Panc1 (cell line): ENCODE results near the gene TSHR. TPM values are rescaled to one million over a fixed set of nuclear protein-coding genes. Genes with fewer than 3 reads are reported as not detected.
"Not testable (repeated sequence)": the region's sequence is repeated elsewhere in the genome, so short reads cannot be mapped to it uniquely, and the experiment has no call there.

ENCODE experiments used
- ATAC-seq: fragments of 200-7000 bp; cut with Tn5 transposase; 2 replicates; pipeline ENCODE4 v1.9.1; 2020; ENCODE audit warnings: mild to moderate bottlenecking, moderate library complexity
- BruUV-seq: library from RNA; stranded (reverse); fragments of 400-500 nt; replicated peaks from 2 replicates; lab custom pipeline; 2021; lab: Mats Ljungman, UMichigan
- CTCF ChIA-PET: fragments of 300-600 bp; sonication (Branson Sonifier 250); formaldehyde crosslinking; loops from one replicate; lab custom pipeline; 2022; ENCODE audit warnings: antibody characterized with exemption; lab: Charles Lee
- POLR2A ChIA-PET: fragments of 300-600 bp; sonication (Branson Sonifier 250); formaldehyde crosslinking; loops from one replicate; lab custom pipeline; 2022; ENCODE audit warnings: antibody characterized with exemption; lab: Charles Lee
- DNase-seq: peaks from one replicate; pipeline ENCODE4 v3.0.0-alpha.2; 2010; ENCODE audit warnings: low read depth, low spot score
- H3K27ac ChIP-seq: 2 replicates; pipeline ENCODE4 v1.5.1; 2011; ENCODE audit warnings: mild to moderate bottlenecking, low read length, inconsistent platforms
- H3K27me3 ChIP-seq: fragments of 200-500 bp; sonication (Bioruptor generic); 2 replicates; pipeline ENCODE4 v1.6.0; 2014; ENCODE audit warnings: low read length, inconsistent platforms; ENCODE audit not compliant: control insufficient read depth, insufficient read depth
- H3K36me3 ChIP-seq: fragments of 200-500 bp; sonication (Bioruptor generic); 2 replicates; pipeline ENCODE4 v1.5.1; 2014; ENCODE audit warnings: inconsistent platforms, mild to moderate bottlenecking, low read length, moderate library complexity; ENCODE audit not compliant: control insufficient read depth, insufficient read depth
- H3K4me1 ChIP-seq: 2 replicates; pipeline ENCODE4 v1.5.1; 2011; ENCODE audit warnings: inconsistent platforms, mild to moderate bottlenecking, low read length, moderate library complexity; ENCODE audit not compliant: control insufficient read depth, insufficient read depth
- H3K4me3 ChIP-seq, 2 experiments: 2 replicates each; pipeline ENCODE4 v1.5.1; 2011 to 2012; ENCODE audit warnings: low read depth in 2 of 2, low read length in 2 of 2, mild to moderate bottlenecking in 2 of 2, inconsistent platforms in 1 of 2, moderate library complexity in 1 of 2
- H3K9me3 ChIP-seq: fragments of 200-500 bp; sonication (Bioruptor generic); 2 replicates; pipeline ENCODE4 v1.5.1; 2014; ENCODE audit warnings: low read depth, mild to moderate bottlenecking, inconsistent platforms, low read length, moderate library complexity; ENCODE audit not compliant: control insufficient read depth, insufficient read depth
- POLR2AphosphoS5 ChIP-seq: IDR thresholded peaks from 2 replicates; pipeline ENCODE4 v1.6.1; 2012; ENCODE audit warnings: mild to moderate bottlenecking, low read depth, low read length, moderate library complexity
- SIN3A ChIP-seq: IDR thresholded peaks from 2 replicates; pipeline ENCODE4 v1.6.1; 2012; ENCODE audit warnings: low read depth, mild to moderate bottlenecking, low read length, moderate library complexity, borderline replicate concordance; ENCODE audit not compliant: insufficient read depth
- TCF7L2 ChIP-seq: IDR thresholded peaks from 2 replicates; pipeline ENCODE4 v1.6.1; 2011; ENCODE audit warnings: mild to moderate bottlenecking, low read depth, low read length, inconsistent platforms
- in situ Hi-C: cut with HindIII; loops from 2 replicates; pipeline ENCODE4 v1.10.0; 2016; ENCODE audit warnings: low sequenced_read_pairs, low pct_unique_long_range_greater_than_20kb
- intact Hi-C: fragments of 100-400 bp; cut with micrococcal nuclease; formaldehyde crosslinking; loops from one replicate; pipeline ENCODE4 v1.10.0; 2022; ENCODE audit not compliant: unreplicated experiment
- total RNA-seq: library from RNA; stranded (reverse); gene quantifications from one replicate; pipeline ENCODE4 v1.2.1, GENCODE V29; 2021; ENCODE audit not compliant: unreplicated experiment
- TF ChIP-seq, protein P1 (sequence below): fragments of 450-650 bp; IDR thresholded peaks from 2 replicates; pipeline ENCODE4 v1.5.1; 2017; ENCODE audit warnings: mild to moderate bottlenecking
- TF ChIP-seq, protein P2 (sequence below), 2 experiments: IDR thresholded peaks; 2 replicates each; pipeline ENCODE4 v1.6.1; 2011 to 2012; ENCODE audit warnings: low read depth in 2 of 2, control low read depth in 1 of 2, low read length in 1 of 2, mild to moderate bottlenecking in 1 of 2, moderate library complexity in 1 of 2; ENCODE audit not compliant: insufficient read depth in 1 of 2

The TSHR gene
- total RNA-seq, 1 experiment from 2014 or later = not detected

DNA sequence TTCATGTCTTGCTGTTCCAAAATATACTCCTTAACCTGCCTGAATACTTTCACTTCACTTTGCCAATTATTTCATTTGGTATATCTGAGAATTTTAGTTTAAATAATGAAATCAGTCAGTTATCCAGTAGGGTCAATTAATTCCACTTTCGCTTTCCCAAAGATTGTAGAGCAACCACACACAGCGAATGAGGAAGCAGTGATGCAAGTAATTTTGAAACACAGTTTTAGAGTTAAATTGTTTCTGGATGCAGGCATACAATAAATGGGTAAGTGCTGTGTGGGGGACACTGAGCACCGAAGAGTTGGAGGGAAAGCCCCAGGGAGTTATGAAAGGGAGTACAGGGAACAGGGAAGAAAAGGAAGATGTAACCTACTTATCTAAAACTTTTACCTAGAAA, 62.8 kb downstream of the TSHR start:
- intact Hi-C loops (no loop called here), in situ Hi-C loops (no loop called here)
- Histone ChIP-seq H3K4me1 (no peaks in the 10 kb centered on the region), H3K36me3 (no peaks in the 10 kb centered on the region), H3K27ac (no peak overlapping the region), H3K4me3 (no peak overlapping the region), H3K9me3 (no peaks in the 10 kb centered on the region), H3K27me3 (no peaks in the 10 kb centered on the region; the same call in 1 of the 2 replicates)
- ATAC-seq (no peak), DNase-seq (no peak)
- TF ChIP-seq, protein P1, sequence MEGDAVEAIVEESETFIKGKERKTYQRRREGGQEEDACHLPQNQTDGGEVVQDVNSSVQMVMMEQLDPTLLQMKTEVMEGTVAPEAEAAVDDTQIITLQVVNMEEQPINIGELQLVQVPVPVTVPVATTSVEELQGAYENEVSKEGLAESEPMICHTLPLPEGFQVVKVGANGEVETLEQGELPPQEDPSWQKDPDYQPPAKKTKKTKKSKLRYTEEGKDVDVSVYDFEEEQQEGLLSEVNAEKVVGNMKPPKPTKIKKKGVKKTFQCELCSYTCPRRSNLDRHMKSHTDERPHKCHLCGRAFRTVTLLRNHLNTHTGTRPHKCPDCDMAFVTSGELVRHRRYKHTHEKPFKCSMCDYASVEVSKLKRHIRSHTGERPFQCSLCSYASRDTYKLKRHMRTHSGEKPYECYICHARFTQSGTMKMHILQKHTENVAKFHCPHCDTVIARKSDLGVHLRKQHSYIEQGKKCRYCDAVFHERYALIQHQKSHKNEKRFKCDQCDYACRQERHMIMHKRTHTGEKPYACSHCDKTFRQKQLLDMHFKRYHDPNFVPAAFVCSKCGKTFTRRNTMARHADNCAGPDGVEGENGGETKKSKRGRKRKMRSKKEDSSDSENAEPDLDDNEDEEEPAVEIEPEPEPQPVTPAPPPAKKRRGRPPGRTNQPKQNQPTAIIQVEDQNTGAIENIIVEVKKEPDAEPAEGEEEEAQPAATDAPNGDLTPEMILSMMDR = no peak
- TF ChIP-seq POLR2AphosphoS5 (no peak), TCF7L2 (no peak), SIN3A (no peak)
- TF ChIP-seq, protein P2, sequence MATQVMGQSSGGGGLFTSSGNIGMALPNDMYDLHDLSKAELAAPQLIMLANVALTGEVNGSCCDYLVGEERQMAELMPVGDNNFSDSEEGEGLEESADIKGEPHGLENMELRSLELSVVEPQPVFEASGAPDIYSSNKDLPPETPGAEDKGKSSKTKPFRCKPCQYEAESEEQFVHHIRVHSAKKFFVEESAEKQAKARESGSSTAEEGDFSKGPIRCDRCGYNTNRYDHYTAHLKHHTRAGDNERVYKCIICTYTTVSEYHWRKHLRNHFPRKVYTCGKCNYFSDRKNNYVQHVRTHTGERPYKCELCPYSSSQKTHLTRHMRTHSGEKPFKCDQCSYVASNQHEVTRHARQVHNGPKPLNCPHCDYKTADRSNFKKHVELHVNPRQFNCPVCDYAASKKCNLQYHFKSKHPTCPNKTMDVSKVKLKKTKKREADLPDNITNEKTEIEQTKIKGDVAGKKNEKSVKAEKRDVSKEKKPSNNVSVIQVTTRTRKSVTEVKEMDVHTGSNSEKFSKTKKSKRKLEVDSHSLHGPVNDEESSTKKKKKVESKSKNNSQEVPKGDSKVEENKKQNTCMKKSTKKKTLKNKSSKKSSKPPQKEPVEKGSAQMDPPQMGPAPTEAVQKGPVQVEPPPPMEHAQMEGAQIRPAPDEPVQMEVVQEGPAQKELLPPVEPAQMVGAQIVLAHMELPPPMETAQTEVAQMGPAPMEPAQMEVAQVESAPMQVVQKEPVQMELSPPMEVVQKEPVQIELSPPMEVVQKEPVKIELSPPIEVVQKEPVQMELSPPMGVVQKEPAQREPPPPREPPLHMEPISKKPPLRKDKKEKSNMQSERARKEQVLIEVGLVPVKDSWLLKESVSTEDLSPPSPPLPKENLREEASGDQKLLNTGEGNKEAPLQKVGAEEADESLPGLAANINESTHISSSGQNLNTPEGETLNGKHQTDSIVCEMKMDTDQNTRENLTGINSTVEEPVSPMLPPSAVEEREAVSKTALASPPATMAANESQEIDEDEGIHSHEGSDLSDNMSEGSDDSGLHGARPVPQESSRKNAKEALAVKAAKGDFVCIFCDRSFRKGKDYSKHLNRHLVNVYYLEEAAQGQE (IDR thresholded peaks at IDR 0.05; ENCODE audit: insufficient read depth in 1 of 2, low read depth in 2 of 2, low read length in 1 of 2) = no peak
- POLR2A ChIA-PET = no interaction called here
- no TSS peak for BruUV-seq
- CTCF ChIA-PET = no interaction called here

DNA sequence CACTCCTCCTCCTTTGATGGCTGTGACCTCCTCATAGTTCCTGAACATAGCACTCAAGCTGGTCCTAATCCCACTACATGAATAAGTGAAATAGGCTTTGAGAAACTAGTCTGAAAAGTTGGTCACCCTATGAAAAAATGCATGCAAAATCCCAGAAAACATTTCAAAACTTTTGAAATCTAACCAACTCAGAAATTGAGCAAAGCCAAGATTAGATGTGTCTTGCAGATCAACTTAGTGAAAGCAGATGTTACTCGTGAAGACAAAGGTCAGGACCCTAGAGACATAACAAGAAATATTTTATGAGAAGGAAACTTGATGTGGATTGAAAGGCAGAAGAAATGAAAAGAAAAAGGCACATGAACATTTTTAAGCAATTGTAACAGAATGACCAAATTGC, 63.3 kb downstream of the TSHR start:
- ATAC-seq = no peak
- no TSS peak for BruUV-seq
- POLR2A ChIA-PET = no interaction called here

DNA sequence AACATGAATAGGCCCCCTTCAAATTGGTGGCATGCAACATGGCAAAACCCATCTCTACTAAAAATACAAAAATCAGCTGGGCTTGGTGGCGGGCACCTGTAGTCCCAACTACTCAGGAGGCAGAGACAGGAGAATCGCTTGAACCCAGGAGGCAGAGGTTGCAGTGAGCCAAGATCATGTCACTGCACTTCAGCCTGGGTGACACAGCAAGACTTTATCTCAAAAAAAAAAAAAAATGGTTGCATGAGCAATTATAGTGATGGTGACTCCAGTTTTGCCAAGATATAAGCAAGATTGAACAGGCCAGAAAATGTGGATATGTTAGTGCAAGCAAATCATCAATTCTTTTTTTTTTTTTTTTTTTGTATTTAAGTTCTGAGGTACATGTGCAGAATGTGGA, 63.7 kb downstream of the TSHR start:
- in situ Hi-C loops, BruUV-seq, intact Hi-C loops: not testable (repeated sequence)

More for the DNA sequence above, 63.3 kb downstream of the TSHR start:
- Histone ChIP-seq H3K36me3 (no peaks in the 10 kb centered on the region), H3K4me1 (no peaks in the 10 kb centered on the region), H3K27ac (no peak overlapping the region), H3K9me3 (no peaks in the 10 kb centered on the region), H3K27me3 (no peaks in the 10 kb centered on the region; the same call in 1 of the 2 replicates), H3K4me3 (no peak overlapping the region)
- TF ChIP-seq, protein P2 (IDR thresholded peaks at IDR 0.05; ENCODE audit: insufficient read depth in 1 of 2, low read depth in 2 of 2, low read length in 1 of 2) = no peak
- CTCF ChIA-PET = no interaction called here
- intact Hi-C loops = no loop called here
- in situ Hi-C loops = no loop called here
- no peak for DNase-seq

More for the DNA sequence above, 63.7 kb downstream of the TSHR start:
- H3K9me3 ChIP-seq, ATAC-seq, H3K4me1 ChIP-seq, DNase-seq, H3K27me3 ChIP-seq, H3K4me3 ChIP-seq, CTCF ChIA-PET, H3K36me3 ChIP-seq, H3K27ac ChIP-seq, POLR2A ChIA-PET: not testable (repeated sequence)
